ENCODE measurements around the gene MDM2. TPM values are rescaled to one million over a fixed set of nuclear protein-coding genes. Genes with fewer than 3 reads are reported as not detected.

MDM2 gene
- total RNA-seq, 2 experiments from 2014 or later, result 143 to 318 TPM

- H2AFZ ChIP-seq (ENCODE audit: low read length), result no peak overlapping the region
- no peaks in the 10 kb centered on the region for H3K9me3 ChIP-seq (ENCODE audit: low read length)
- H3K4me1 ChIP-seq (ENCODE audit: insufficient read depth, low read length, poor library complexity, severe bottlenecking), result no peaks in the 10 kb centered on the region
- no peaks in the 10 kb centered on the region for H4K20me1 ChIP-seq (ENCODE audit: insufficient read depth, low read length)
- TF ChIP-seq, protein P1, sequence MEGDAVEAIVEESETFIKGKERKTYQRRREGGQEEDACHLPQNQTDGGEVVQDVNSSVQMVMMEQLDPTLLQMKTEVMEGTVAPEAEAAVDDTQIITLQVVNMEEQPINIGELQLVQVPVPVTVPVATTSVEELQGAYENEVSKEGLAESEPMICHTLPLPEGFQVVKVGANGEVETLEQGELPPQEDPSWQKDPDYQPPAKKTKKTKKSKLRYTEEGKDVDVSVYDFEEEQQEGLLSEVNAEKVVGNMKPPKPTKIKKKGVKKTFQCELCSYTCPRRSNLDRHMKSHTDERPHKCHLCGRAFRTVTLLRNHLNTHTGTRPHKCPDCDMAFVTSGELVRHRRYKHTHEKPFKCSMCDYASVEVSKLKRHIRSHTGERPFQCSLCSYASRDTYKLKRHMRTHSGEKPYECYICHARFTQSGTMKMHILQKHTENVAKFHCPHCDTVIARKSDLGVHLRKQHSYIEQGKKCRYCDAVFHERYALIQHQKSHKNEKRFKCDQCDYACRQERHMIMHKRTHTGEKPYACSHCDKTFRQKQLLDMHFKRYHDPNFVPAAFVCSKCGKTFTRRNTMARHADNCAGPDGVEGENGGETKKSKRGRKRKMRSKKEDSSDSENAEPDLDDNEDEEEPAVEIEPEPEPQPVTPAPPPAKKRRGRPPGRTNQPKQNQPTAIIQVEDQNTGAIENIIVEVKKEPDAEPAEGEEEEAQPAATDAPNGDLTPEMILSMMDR (conservative IDR thresholded peaks at IDR 0.05; ENCODE audit: low read length), result no peak
- TF ChIP-seq EZH2phosphoT487 (IDR thresholded peaks at IDR 0.05; ENCODE audit: borderline replicate concordance, low read depth, low read length), result no peak
- DNase-seq (ENCODE audit: low spot score), result no peak
- no peak overlapping the region for H3K4me2 ChIP-seq (ENCODE audit: low read length)
- POLR2A ChIA-PET, result interaction anchor here (0.7 to 0.8 kb wide), 2 partner anchors 35 to 134 kb away, joined by 3 read pairs; no protein-coding TSS in a partner anchor
- no peak overlapping the region for H3K4me3 ChIP-seq (ENCODE audit: low read depth, low read length, poor library complexity, severe bottlenecking)
- H3K9me2 ChIP-seq (ENCODE audit: insufficient read depth, low read length), result no peaks in the 10 kb centered on the region
- intact Hi-C loops (cut with micrococcal nuclease; ENCODE audit: unreplicated experiment), result no loop called here
- no peaks in the 10 kb centered on the region for H3K79me2 ChIP-seq (ENCODE audit: insufficient read depth, low read depth, low read length)
- H3K36me3 ChIP-seq (ENCODE audit: insufficient read depth, low read length), result no peaks in the 10 kb centered on the region
- CTCF ChIA-PET (ENCODE audit: unreplicated experiment), result no interaction called here
- H3K27ac ChIP-seq (ENCODE audit: low read depth, low read length, poor library complexity, severe bottlenecking), result no peak overlapping the region
- TSS peak; percentile 69 for BruUV-seq (replicated peaks)
These were observed 47.1 kb downstream of the MDM2 start for GRCh38 chr12:68855111-68855510.

GRCh38 chr12:68855771-68856170 is 47.8 kb downstream of the MDM2 start:
- H3K27ac ChIP-seq (ENCODE audit: low read depth, low read length, poor library complexity, severe bottlenecking), result no peak overlapping the region
- BruUV-seq (replicated peaks), result no TSS peak
- H3K9me2 ChIP-seq (ENCODE audit: insufficient read depth, low read length), result no peaks in the 10 kb centered on the region
- no peak overlapping the region for H3K4me3 ChIP-seq (ENCODE audit: low read depth, low read length, poor library complexity, severe bottlenecking)
- no peaks in the 10 kb centered on the region for H3K9me3 ChIP-seq (ENCODE audit: low read length)
- ChIA-PET CTCF (ENCODE audit: unreplicated experiment) (no interaction called here), POLR2A (interaction anchor here (0.8 kb wide), 1 partner anchor 133 kb away, joined by 3 read pairs; no protein-coding TSS in a partner anchor)
- no peaks in the 10 kb centered on the region for H3K4me1 ChIP-seq (ENCODE audit: insufficient read depth, low read length, poor library complexity, severe bottlenecking)
- TF ChIP-seq EZH2phosphoT487 (IDR thresholded peaks at IDR 0.05; ENCODE audit: borderline replicate concordance, low read depth, low read length), result no peak
- TF ChIP-seq, protein P1 (conservative IDR thresholded peaks at IDR 0.05; ENCODE audit: low read length), result no peak
- no peak overlapping the region for H3K4me2 ChIP-seq (ENCODE audit: low read length)
- no peak for DNase-seq (ENCODE audit: low spot score)
- H3K36me3 ChIP-seq (ENCODE audit: insufficient read depth, low read length), result no peaks in the 10 kb centered on the region
- no peaks in the 10 kb centered on the region for H4K20me1 ChIP-seq (ENCODE audit: insufficient read depth, low read length)
- no peaks in the 10 kb centered on the region for H3K79me2 ChIP-seq (ENCODE audit: insufficient read depth, low read depth, low read length)
- H2AFZ ChIP-seq (ENCODE audit: low read length), result no peak overlapping the region
- intact Hi-C loops (cut with micrococcal nuclease; ENCODE audit: unreplicated experiment), result no loop called here

- H2AFZ ChIP-seq (ENCODE audit: low read length), result no peak overlapping the region
- H3K4me2 ChIP-seq (ENCODE audit: low read length), result no peak overlapping the region
- DNase-seq (ENCODE audit: low spot score), result no peak
- CTCF ChIA-PET (ENCODE audit: unreplicated experiment), result no interaction called here
- no peaks in the 10 kb centered on the region for H3K9me2 ChIP-seq (ENCODE audit: insufficient read depth, low read length)
- H3K9me3 ChIP-seq (ENCODE audit: low read length), result no peaks in the 10 kb centered on the region
- intact Hi-C loops (cut with micrococcal nuclease; ENCODE audit: unreplicated experiment), result no loop called here
- no peak overlapping the region for H3K27ac ChIP-seq (ENCODE audit: low read depth, low read length, poor library complexity, severe bottlenecking)
- TF ChIP-seq, protein P1 (conservative IDR thresholded peaks at IDR 0.05; ENCODE audit: low read length), result no peak
- no peak for TF ChIP-seq EZH2phosphoT487 (IDR thresholded peaks at IDR 0.05; ENCODE audit: borderline replicate concordance, low read depth, low read length)
- POLR2A ChIA-PET, result no interaction called here
- H3K79me2 ChIP-seq (ENCODE audit: insufficient read depth, low read depth, low read length), result no peaks in the 10 kb centered on the region
- H3K4me3 ChIP-seq (ENCODE audit: low read depth, low read length, poor library complexity, severe bottlenecking), result no peak overlapping the region
- H4K20me1 ChIP-seq (ENCODE audit: insufficient read depth, low read length), result no peaks in the 10 kb centered on the region
- BruUV-seq (replicated peaks), result no TSS peak
- no peaks in the 10 kb centered on the region for H3K4me1 ChIP-seq (ENCODE audit: insufficient read depth, low read length, poor library complexity, severe bottlenecking)
- no peaks in the 10 kb centered on the region for H3K36me3 ChIP-seq (ENCODE audit: insufficient read depth, low read length)
These were observed 48.5 kb downstream of the MDM2 start for GRCh38 chr12:68856510-68856909.

All from OCI-LY7 (cell line).